Liver (tissue), 9 donors: ENCODE results near the gene ALG5. TPM values are rescaled to one million over a fixed set of nuclear protein-coding genes. Genes with fewer than 3 reads are reported as not detected.

ENCODE experiments used
- DNase-seq: peaks from one replicate; pipeline ENCODE4 v3.0.0-alpha.2; 2017; ENCODE audit warnings: low spot score
- H3K27ac ChIP-seq, 2 donors: one replicate each; pipeline ENCODE4 v1.7.0; 2013; ENCODE audit warnings: inconsistent platforms in 2 of 2, low read length in 2 of 2, control low read depth in 1 of 2, low read depth in 1 of 2, mild to moderate bottlenecking in 1 of 2
- H3K27me3 ChIP-seq, 4 donors: one replicate each; pipeline versions ENCODE4 v1.6.1 to v1.7.0; 2013; ENCODE audit warnings: low read length in 3 of 4, inconsistent platforms in 1 of 4, mild to moderate bottlenecking in 1 of 4, moderate library complexity in 1 of 4; ENCODE audit not compliant: control insufficient read depth in 4 of 4, insufficient read depth in 4 of 4
- H3K36me3 ChIP-seq, 4 donors: one replicate each; pipeline versions ENCODE4 v1.6.1 to v1.7.0; 2013; ENCODE audit warnings: low read length in 3 of 4, mild to moderate bottlenecking in 3 of 4, low read depth in 1 of 4, moderate library complexity in 1 of 4; ENCODE audit not compliant: control insufficient read depth in 4 of 4, insufficient read depth in 3 of 4
- H3K4me1 ChIP-seq, 4 donors: one replicate each; pipeline versions ENCODE4 v1.6.1 to v1.7.0; 2013; ENCODE audit warnings: low read length in 3 of 4, mild to moderate bottlenecking in 3 of 4, moderate library complexity in 1 of 4; ENCODE audit not compliant: control insufficient read depth in 4 of 4, insufficient read depth in 4 of 4
- H3K4me3 ChIP-seq, 3 donors: one replicate each; pipeline versions ENCODE4 v1.6.1 to v1.7.0; 2013; ENCODE audit warnings: low read length in 3 of 3, control low read depth in 1 of 3, low read depth in 1 of 3, mild to moderate bottlenecking in 1 of 3
- H3K9ac ChIP-seq, 2 donors: one replicate each; pipeline ENCODE4 v1.7.0; 2013; ENCODE audit warnings: low read length in 2 of 2, mild to moderate bottlenecking in 2 of 2, moderate library complexity in 2 of 2, control low read depth in 1 of 2, low read depth in 1 of 2
- H3K9me3 ChIP-seq, 4 donors: one replicate each; pipeline versions ENCODE4 v1.6.1 to v1.7.0; 2013; ENCODE audit warnings: low read length in 3 of 4; ENCODE audit not compliant: control insufficient read depth in 4 of 4
- ATF3 ChIP-seq: IDR thresholded peaks from 2 replicates; pipeline ENCODE4 v1.6.1; 2016; ENCODE audit warnings: antibody characterized with exemption
- CTCF ChIP-seq: fragments of 150-350 bp; IDR thresholded peaks from 2 replicates; pipeline ENCODE4 v1.5.1; 2017; ENCODE audit warnings: improper control_type of control experiment, low read depth, low read length; ENCODE audit not compliant: missing input control
- EGR1 ChIP-seq, 2 donors: IDR thresholded peaks; 2 replicates each; pipeline ENCODE4 v1.6.1; 2016 to 2018; ENCODE audit warnings: antibody characterized with exemption in 2 of 2, low read depth in 2 of 2
- FOXA1 ChIP-seq: IDR thresholded peaks from 2 replicates; pipeline ENCODE4 v1.6.1; 2016; ENCODE audit warnings: antibody characterized with exemption
- FOXA2 ChIP-seq: IDR thresholded peaks from 2 replicates; pipeline ENCODE4 v1.6.1; 2016; ENCODE audit warnings: antibody characterized with exemption
- GABPA ChIP-seq, 2 donors: IDR thresholded peaks in 1 of 2; conservative IDR thresholded peaks in 1 of 2; 2 replicates each; pipeline ENCODE4 v1.6.1; 2016; ENCODE audit warnings: antibody characterized with exemption in 2 of 2, mild to moderate bottlenecking in 1 of 2, moderate library complexity in 1 of 2
- HNF4A ChIP-seq, 2 donors: conservative IDR thresholded peaks; 2 replicates each; pipeline ENCODE4 v1.6.1; 2016; ENCODE audit warnings: antibody characterized with exemption in 2 of 2, mild to moderate bottlenecking in 2 of 2
- HNF4G ChIP-seq: IDR thresholded peaks from 2 replicates; pipeline ENCODE4 v1.6.1; 2016; ENCODE audit warnings: antibody characterized with exemption
- JUND ChIP-seq, 2 donors: IDR thresholded peaks; 2 replicates each; pipeline ENCODE4 v1.6.1; 2016; ENCODE audit warnings: antibody characterized with exemption in 2 of 2
- MAX ChIP-seq: IDR thresholded peaks from 2 replicates; pipeline ENCODE4 v1.6.1; 2016; ENCODE audit warnings: antibody characterized with exemption
- NR2F2 ChIP-seq: IDR thresholded peaks from 2 replicates; pipeline ENCODE4 v1.6.1; 2016; ENCODE audit warnings: antibody characterized with exemption
- RAD21 ChIP-seq, 2 donors: IDR thresholded peaks; 2 replicates each; pipeline ENCODE4 v1.6.1; 2016; ENCODE audit warnings: antibody characterized with exemption in 2 of 2, mild to moderate bottlenecking in 2 of 2
- RXRA ChIP-seq, 2 donors: IDR thresholded peaks; 2 replicates each; pipeline ENCODE4 v1.6.1; 2017 to 2018; ENCODE audit warnings: antibody characterized with exemption in 2 of 2, mild to moderate bottlenecking in 1 of 2
- SP1 ChIP-seq: IDR thresholded peaks from 2 replicates; pipeline ENCODE4 v1.6.1; 2018; ENCODE audit warnings: antibody characterized with exemption, mild to moderate bottlenecking
- TAF1 ChIP-seq: conservative IDR thresholded peaks from 2 replicates; pipeline ENCODE4 v1.6.1; 2016; ENCODE audit warnings: antibody characterized with exemption, mild to moderate bottlenecking
- YY1 ChIP-seq: IDR thresholded peaks from 2 replicates; pipeline ENCODE4 v1.6.1; 2016; ENCODE audit warnings: antibody characterized with exemption, mild to moderate bottlenecking
- ZBTB33 ChIP-seq: IDR thresholded peaks from 2 replicates; pipeline ENCODE4 v1.6.1; 2016; ENCODE audit warnings: antibody characterized with exemption
- WGBS: extraction: QIAGEN DNeasy Blood & Tissue Kit; methylation state at CpG from one replicate; pipeline ENCODE4 v1.1.7; 2013; 5-methylcytosine and 5-hydroxymethylcytosine counted together
- polyA plus RNA-seq, 2 donors: library from polyadenylated mRNA; stranded (reverse) in 1 of 2; unstranded in 1 of 2; fragments of 200-250 nt in 1 of 2; fragments of >200 nt in 1 of 2; fragmentation: Nextera tagmentation in 1 of 2; extraction: Ambion mirVana in 1 of 2; gene quantifications; one replicate each; pipeline versions ENCODE4 v1.2.1 to v1.2.3, GENCODE V29; 2013 to 2015
- total RNA-seq, 2 donors: library from RNA; depleted of rRNA; stranded (reverse); fragments of >200 nt; gene quantifications; one replicate each; pipeline ENCODE4 v1.2.3, GENCODE V29; 2014
- TF ChIP-seq, protein P1 (sequence below): IDR thresholded peaks from 2 replicates; pipeline ENCODE4 v1.6.1; 2016; ENCODE audit warnings: antibody characterized with exemption, mild to moderate bottlenecking
- donor health status: healthy.
- donor health status: healthy.
- donor health status: healthy.
- donor health status: healthy.
- donor health status: healthy.

Gene ALG5
- total and polyA plus RNA-seq, 4 donors, result 20.7 to 60.1 (median 37.5) TPM

DNA sequence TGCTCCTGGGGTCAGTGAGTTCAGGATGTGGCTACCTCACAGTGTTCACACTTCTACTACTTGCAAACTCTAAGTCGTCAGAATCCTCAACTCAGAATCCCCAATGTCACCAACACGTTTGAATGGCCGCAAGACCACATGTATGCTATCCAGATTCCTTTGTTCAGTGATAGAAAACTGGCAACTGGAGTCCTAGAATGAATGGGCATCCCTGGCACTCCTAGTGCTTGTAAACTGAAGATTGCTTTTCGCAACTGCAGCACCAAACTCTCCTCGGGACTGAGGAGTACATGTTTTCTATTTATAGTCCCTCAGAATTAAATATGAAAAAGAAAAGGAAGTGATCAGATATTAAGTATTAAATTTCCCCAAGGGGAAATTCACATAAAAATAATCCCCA lies 84.0 kb downstream of the ALG5 start (continued):
- TF ChIP-seq MAX, result no peak

- Histone ChIP-seq H3K27ac (no peak overlapping the region), H3K4me1 (peaks cover 1 to 7% (median 5%) of the 10 kb centered on the region in 4 donors), H3K9me3 (no peaks in the 10 kb centered on the region), H3K9ac (no peak overlapping the region), H3K36me3 (no peaks in the 10 kb centered on the region), H3K27me3 (peaks cover 2 to 7% (median 3%) of the 10 kb centered on the region in 4 donors), H3K4me3 (no peak overlapping the region)
- no peak for DNase-seq
- TF ChIP-seq EGR1 (IDR thresholded peaks at IDR 0.05; ENCODE audit: low read depth in 2 of 2) (no peak), YY1 (no peak), SP1 (no peak), HNF4G (no peak), FOXA2 (no peak), RAD21 (IDR thresholded peaks at IDR 0.05) (no peak), CTCF (no peak), FOXA1 (no peak), GABPA (IDR thresholded peaks at IDR 0.05 in 1 of 2, conservative IDR thresholded peaks at IDR 0.05 in 1 of 2) (no peak), TAF1 (no peak), ZBTB33 (no peak), MAX (no peak), ATF3 (no peak), NR2F2 (no peak), HNF4A (conservative IDR thresholded peaks at IDR 0.05) (no peak), JUND (IDR thresholded peaks at IDR 0.05) (no peak), RXRA (IDR thresholded peaks at IDR 0.05) (no peak)
- TF ChIP-seq, protein P1, sequence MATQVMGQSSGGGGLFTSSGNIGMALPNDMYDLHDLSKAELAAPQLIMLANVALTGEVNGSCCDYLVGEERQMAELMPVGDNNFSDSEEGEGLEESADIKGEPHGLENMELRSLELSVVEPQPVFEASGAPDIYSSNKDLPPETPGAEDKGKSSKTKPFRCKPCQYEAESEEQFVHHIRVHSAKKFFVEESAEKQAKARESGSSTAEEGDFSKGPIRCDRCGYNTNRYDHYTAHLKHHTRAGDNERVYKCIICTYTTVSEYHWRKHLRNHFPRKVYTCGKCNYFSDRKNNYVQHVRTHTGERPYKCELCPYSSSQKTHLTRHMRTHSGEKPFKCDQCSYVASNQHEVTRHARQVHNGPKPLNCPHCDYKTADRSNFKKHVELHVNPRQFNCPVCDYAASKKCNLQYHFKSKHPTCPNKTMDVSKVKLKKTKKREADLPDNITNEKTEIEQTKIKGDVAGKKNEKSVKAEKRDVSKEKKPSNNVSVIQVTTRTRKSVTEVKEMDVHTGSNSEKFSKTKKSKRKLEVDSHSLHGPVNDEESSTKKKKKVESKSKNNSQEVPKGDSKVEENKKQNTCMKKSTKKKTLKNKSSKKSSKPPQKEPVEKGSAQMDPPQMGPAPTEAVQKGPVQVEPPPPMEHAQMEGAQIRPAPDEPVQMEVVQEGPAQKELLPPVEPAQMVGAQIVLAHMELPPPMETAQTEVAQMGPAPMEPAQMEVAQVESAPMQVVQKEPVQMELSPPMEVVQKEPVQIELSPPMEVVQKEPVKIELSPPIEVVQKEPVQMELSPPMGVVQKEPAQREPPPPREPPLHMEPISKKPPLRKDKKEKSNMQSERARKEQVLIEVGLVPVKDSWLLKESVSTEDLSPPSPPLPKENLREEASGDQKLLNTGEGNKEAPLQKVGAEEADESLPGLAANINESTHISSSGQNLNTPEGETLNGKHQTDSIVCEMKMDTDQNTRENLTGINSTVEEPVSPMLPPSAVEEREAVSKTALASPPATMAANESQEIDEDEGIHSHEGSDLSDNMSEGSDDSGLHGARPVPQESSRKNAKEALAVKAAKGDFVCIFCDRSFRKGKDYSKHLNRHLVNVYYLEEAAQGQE, result no peak
- 89% methylated on average over 4 of the region's 4 CpGs for WGBS
Observed at GRCh38 chr13:36914648-36915047, 84.5 kb downstream of the ALG5 start.
